H1 (cell line): Measurements from ENCODE around the gene WNT8B. TPM values are rescaled to one million over a fixed set of nuclear protein-coding genes. Genes with fewer than 3 reads are reported as not detected.

Experiments
- ASH2L ChIP-seq: fragments of 200-600, 300-600 bp; sonication (generic); IDR thresholded peaks from one replicate; pipeline ENCODE4 v1.7.1; 2017; ENCODE audit warnings: low read length
- BACH1 ChIP-seq: IDR thresholded peaks from 2 replicates; pipeline ENCODE4 v1.6.1; 2012; ENCODE audit warnings: low read length, improper control_type of control experiment
- BCL11A ChIP-seq, 2 experiments: IDR thresholded peaks; one replicate each; pipeline ENCODE4 v1.6.1; 2011; ENCODE audit warnings: low read depth in 2 of 2, low read length in 2 of 2, mild to moderate bottlenecking in 2 of 2
- CBX8 ChIP-seq: fragments of 300-800, 300-1000 bp; sonication (generic); IDR thresholded peaks from 2 replicates; pipeline ENCODE4 v1.7.1; 2016; ENCODE audit warnings: low read depth, low read length, borderline replicate concordance
- CEBPB ChIP-seq: IDR thresholded peaks from 2 replicates; pipeline ENCODE4 v1.6.1; 2012; ENCODE audit warnings: low read depth, low read length
- CREB1 ChIP-seq: IDR thresholded peaks from 2 replicates; pipeline ENCODE4 v1.6.1; 2012; ENCODE audit warnings: inconsistent platforms
- CTBP2 ChIP-seq: IDR thresholded peaks from 2 replicates; pipeline ENCODE4 v1.7.0; 2011; ENCODE audit warnings: borderline replicate concordance, mild to moderate bottlenecking, moderate library complexity, mixed read lengths, low read length; ENCODE audit not compliant: insufficient read depth, insufficient read length
- FOSL1 ChIP-seq: IDR thresholded peaks from 2 replicates; pipeline ENCODE4 v1.6.1; 2011; ENCODE audit warnings: mild to moderate bottlenecking, low read depth, low read length, moderate library complexity; ENCODE audit not compliant: insufficient read depth
- JUND ChIP-seq: IDR thresholded peaks from 2 replicates; pipeline ENCODE4 v1.6.1; 2011; ENCODE audit warnings: mild to moderate bottlenecking, improper control_type of control experiment, low read length
- KDM5A ChIP-seq: fragments of 200-600 bp; IDR thresholded peaks from 2 replicates; pipeline ENCODE4 v1.7.1; 2012; ENCODE audit warnings: mild to moderate bottlenecking, low read length, inconsistent platforms, mixed read lengths
- MAFK ChIP-seq: IDR thresholded peaks from 2 replicates; pipeline ENCODE4 v1.6.1; 2012; ENCODE audit warnings: low read depth, mild to moderate bottlenecking, improper control_type of control experiment, low read length
- NANOG ChIP-seq: IDR thresholded peaks from 2 replicates; pipeline ENCODE4 v1.6.1; 2011; ENCODE audit warnings: low read length, low read depth, mild to moderate bottlenecking, inconsistent platforms; ENCODE audit not compliant: insufficient read depth, poor library complexity, severe bottlenecking
- NRF1 ChIP-seq: IDR thresholded peaks from 2 replicates; pipeline ENCODE4 v1.6.1; 2011; ENCODE audit warnings: mild to moderate bottlenecking, low read depth, low read length, improper control_type of control experiment
- PHF8 ChIP-seq: fragments of 200-600 bp; sonication (generic); conservative IDR thresholded peaks from 2 replicates; pipeline ENCODE4 v1.7.1; 2012; ENCODE audit warnings: low read depth, mild to moderate bottlenecking, inconsistent platforms, low read length, moderate library complexity
- RBBP5 ChIP-seq: IDR thresholded peaks from 2 replicates; pipeline ENCODE4 v1.7.1; 2012; ENCODE audit warnings: low read depth, mild to moderate bottlenecking, inconsistent platforms, low read length, moderate library complexity, borderline replicate concordance
- RNF2 ChIP-seq: fragments of 200-900, 300-1000 bp; sonication (generic); IDR thresholded peaks from 2 replicates; pipeline ENCODE4 v1.7.1; 2016; ENCODE audit warnings: borderline replicate concordance, low read depth, mild to moderate bottlenecking, antibody characterized with exemption, low read length; ENCODE audit not compliant: poor library complexity, severe bottlenecking; ENCODE audit errors: missing control alignments
- RXRA ChIP-seq: IDR thresholded peaks from 2 replicates; pipeline ENCODE4 v1.6.1; 2011; ENCODE audit warnings: low read depth, mild to moderate bottlenecking, low read length, moderate library complexity; ENCODE audit not compliant: insufficient read depth
- SAP30 ChIP-seq: fragments of 300-600 bp; sonication (generic); IDR thresholded peaks from 2 replicates; pipeline ENCODE4 v1.7.1; 2012; ENCODE audit warnings: low read length, moderate library complexity, mild to moderate bottlenecking, inconsistent platforms; ENCODE audit not compliant: insufficient read depth, insufficient replicate concordance
- SIN3A ChIP-seq, 2 experiments: IDR thresholded peaks in 1 of 2; conservative IDR thresholded peaks in 1 of 2; 2 replicates each; pipeline ENCODE4 v1.6.1; 2011 to 2012; ENCODE audit warnings: low read length in 2 of 2, improper control_type of control experiment in 1 of 2, low read depth in 1 of 2, mild to moderate bottlenecking in 1 of 2
- SP2 ChIP-seq: IDR thresholded peaks from 2 replicates; pipeline ENCODE4 v1.6.1; 2012; ENCODE audit warnings: mild to moderate bottlenecking, low read length, inconsistent platforms
- TAF1 ChIP-seq: IDR thresholded peaks from 2 replicates; pipeline ENCODE4 v1.6.1; 2011; ENCODE audit warnings: mild to moderate bottlenecking, low read depth, low read length
- polyA plus RNA-seq, 7 experiments: library from polyadenylated mRNA; depleted of rRNA in 3 of 7; stranded (reverse) in 5 of 7; unstranded in 2 of 7; fragments of >200 nt in 5 of 7; fragments of 200-250 nt in 2 of 7; gene quantifications; 1 replicate in 5 of 7; 2 replicates in 1 of 7; 4 replicates in 1 of 7; pipeline versions ENCODE4 v1.2.1 to v1.2.3, GENCODE V29; 2011 to 2013; ENCODE audit warnings: missing spikeins in 2 of 7, mixed read lengths in 2 of 7
- total RNA-seq: library from RNA; stranded (reverse); fragmentation: NEBNext Ultra II Directional; extraction: Animal tissue kit (Norgen Biotek cat#: 25700); gene quantifications from 2 replicates; pipeline ENCODE4 v1.2.1, GENCODE V29; 2021
- TF ChIP-seq, protein P1 (sequence below): IDR thresholded peaks from 2 replicates; pipeline ENCODE4 v1.6.1; 2012; ENCODE audit warnings: low read length, inconsistent platforms

The WNT8B gene
- total and polyA plus RNA-seq, 2 of the 8 experiments (the other 6 are each of a cell fraction or from before 2014, with no cell fraction given), result 0.20 to 0.67 TPM

DNA sequence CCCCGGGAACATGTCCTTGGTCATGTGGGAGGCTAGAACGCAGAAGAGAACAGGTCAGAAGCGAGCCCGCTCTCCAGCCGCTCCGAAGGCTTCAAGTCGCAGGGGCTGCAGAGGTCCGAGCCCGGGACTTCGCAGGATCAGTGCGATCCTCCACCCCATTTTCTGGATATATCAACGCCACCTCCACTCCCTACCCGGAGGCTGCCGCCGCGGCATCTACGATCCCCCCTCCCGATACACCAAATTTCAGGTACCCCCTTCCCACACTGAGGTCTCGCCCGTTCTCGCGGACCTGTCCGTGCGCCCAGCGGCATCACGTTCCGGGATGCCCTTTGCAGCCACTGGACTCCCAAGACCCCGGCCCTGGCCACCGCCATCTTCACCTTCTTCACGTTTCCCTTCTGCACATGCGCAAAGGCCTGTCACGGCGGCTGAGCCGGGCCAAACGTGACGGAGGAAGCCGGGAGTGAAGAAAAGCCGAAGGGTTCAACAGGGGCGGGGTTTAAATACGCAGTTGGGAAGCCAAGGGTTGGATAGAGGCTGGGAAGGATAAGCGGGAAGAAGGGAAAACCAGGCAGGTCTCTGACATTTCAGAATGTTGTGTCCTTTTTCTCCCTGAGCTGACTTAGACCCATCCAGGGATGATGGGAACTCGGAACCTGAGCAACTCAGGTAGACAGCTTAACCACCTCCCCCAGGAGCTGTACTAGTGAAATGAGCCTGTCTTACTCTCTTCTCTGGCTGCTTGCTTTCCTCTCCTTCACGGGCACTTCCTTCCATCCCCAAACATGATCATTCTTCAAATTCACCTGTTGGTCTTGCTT, 66.9 kb downstream of the WNT8B start, which contains the start of gene NDUFB8 (continued):
- TF ChIP-seq JUND (no peak), ASH2L (peak; percentile 91), NANOG (no peak), NRF1 (peak; percentile 65), PHF8 (peak; percentile 88), RXRA (no peak), BACH1 (no peak), RBBP5 (peak; percentile 39; the same call in 1 of the 2 replicates), SAP30 (peak; percentile 53), CREB1 (peak; percentile 82), RNF2 (no peak), MAFK (no peak), SIN3A (conservative IDR thresholded peaks at IDR 0.05 in 1 of 2, IDR thresholded peaks at IDR 0.05 in 1 of 2; ENCODE audit: low read depth in 1 of 2, low read length in 2 of 2) (peak in 1 of 2 experiments; percentile 69; a peak in 1 of 4 replicates), BCL11A (IDR thresholded peaks at IDR 0.05; ENCODE audit: low read depth in 2 of 2, low read length in 2 of 2) (no peak), SP2 (no peak), FOSL1 (no peak), TAF1 (peak; percentile 85), CEBPB (no peak), CBX8 (no peak), CTBP2 (no peak), KDM5A (peak; percentile 62)
- TF ChIP-seq, protein P1, sequence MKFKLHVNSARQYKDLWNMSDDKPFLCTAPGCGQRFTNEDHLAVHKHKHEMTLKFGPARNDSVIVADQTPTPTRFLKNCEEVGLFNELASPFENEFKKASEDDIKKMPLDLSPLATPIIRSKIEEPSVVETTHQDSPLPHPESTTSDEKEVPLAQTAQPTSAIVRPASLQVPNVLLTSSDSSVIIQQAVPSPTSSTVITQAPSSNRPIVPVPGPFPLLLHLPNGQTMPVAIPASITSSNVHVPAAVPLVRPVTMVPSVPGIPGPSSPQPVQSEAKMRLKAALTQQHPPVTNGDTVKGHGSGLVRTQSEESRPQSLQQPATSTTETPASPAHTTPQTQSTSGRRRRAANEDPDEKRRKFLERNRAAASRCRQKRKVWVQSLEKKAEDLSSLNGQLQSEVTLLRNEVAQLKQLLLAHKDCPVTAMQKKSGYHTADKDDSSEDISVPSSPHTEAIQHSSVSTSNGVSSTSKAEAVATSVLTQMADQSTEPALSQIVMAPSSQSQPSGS, result no peak
